Medulla oblongata (tissue), 1 donor: ENCODE measurements around the gene SF3B6.
A peak's percentile ranks its signal among the peaks of the same experiment; 100 is the strongest.
"Not testable (repeated sequence)": the region's sequence is repeated elsewhere in the genome, so short reads cannot be mapped to it uniquely, and the experiment has no call there.

ENCODE experiments used
- DNase-seq: peaks from one replicate; pipeline ENCODE4 v3.0.0-alpha.2; 2015; ENCODE audit errors: extremely low spot score

Gene SF3B6

DNA sequence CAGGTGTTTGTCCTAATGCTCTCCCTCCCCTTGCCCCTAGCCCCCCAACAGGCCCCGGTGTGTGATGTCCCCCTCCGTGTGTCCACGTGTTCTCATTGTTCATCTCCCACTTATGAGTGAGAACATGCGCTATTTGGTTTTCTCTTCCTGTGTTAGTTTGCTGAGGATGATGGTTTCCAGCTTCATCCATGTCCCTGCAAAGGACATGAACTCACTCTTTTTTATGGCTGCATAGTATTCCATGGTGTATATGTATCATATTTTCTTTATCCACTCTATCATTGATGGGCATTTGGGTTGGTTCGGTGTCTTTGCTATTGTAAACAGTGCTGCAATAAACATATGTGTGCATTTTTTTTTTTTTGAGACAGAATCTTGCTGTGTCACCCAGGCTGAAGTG, 17.1 kb upstream of the SF3B6 start:
- DNase-seq = not testable (repeated sequence)

DNA sequence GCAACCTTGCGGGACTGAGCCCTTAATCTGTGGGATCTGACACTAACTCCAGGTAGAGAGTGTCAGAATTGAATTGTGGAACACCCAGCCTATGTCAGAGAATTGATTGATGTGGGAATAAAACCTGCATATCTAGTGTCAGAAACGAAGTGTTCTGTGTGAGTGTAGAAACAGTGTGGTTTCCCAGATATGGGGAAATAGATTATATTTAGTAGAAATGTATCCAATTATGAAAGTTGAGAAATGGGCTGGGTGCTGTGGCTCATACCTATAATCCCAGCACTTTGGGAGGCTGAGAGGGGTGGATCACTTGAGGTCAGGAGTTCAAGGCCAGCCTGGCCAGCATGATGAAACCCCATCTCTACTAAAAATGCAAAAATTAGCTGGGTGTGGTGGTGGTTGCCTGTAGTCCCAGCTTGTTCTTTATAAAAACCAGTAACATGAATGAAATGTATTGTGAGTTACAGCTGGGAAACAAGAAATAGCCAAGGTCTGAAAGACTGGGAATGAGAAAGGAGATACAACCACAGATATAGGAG, 12.8 kb upstream of the SF3B6 start:
- DNase-seq = no peak

DNA sequence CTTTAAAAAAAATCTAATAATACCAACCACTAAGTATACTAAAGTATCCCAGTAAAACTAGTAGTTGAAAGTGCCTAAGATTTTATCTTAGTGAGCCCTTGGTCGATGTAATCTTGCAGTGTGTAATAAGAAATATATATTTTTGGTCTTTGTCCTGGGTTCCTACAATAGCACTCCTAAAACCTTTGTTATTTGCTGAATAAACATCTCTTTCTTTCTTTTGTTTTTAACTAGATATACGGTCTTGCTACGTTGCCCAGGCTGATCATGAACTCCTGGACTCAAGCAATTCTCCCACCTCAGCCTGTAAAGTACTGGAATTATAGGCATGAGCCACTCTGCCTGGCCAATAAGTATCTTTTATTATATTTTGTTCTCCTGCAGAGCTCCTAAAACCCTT, 10.9 kb upstream of the SF3B6 start:
- DNase-seq = no peak

DNA sequence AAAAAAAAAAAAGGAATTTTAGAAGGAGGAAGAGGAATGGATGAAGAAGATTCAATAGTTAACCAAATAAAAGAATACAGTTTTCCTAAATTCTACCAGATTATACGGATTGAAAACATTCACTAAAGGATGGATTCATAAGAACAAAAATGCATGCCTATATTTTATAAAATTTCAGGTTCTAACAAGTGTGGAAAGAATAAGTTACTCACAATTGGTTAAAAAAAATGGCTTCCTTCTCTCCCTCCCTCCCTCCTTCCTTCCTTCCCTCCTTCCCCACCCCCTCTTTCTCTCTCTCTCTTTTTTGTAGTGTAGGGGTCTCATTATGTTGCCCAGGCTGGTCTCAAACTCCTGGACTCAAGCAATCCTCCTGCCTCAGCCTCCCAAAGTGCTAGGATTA, 10.1 kb upstream of the SF3B6 start:
- no peak for DNase-seq

DNA sequence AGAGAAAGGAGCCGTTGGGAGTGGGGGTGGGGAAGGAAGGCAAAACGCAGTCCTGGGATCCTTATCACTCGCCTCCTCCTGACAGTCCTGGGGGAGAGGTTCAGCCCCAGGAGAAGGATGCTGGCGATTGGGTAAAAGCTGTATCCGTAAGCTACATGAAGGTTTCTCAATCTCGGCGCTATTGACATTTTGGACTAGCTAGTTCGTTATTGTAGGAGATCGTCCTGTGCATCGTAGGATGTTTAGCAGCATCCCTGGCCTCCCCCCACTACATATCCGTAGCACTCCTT, 9.0 kb upstream of the SF3B6 start:
- no peak for DNase-seq

DNA sequence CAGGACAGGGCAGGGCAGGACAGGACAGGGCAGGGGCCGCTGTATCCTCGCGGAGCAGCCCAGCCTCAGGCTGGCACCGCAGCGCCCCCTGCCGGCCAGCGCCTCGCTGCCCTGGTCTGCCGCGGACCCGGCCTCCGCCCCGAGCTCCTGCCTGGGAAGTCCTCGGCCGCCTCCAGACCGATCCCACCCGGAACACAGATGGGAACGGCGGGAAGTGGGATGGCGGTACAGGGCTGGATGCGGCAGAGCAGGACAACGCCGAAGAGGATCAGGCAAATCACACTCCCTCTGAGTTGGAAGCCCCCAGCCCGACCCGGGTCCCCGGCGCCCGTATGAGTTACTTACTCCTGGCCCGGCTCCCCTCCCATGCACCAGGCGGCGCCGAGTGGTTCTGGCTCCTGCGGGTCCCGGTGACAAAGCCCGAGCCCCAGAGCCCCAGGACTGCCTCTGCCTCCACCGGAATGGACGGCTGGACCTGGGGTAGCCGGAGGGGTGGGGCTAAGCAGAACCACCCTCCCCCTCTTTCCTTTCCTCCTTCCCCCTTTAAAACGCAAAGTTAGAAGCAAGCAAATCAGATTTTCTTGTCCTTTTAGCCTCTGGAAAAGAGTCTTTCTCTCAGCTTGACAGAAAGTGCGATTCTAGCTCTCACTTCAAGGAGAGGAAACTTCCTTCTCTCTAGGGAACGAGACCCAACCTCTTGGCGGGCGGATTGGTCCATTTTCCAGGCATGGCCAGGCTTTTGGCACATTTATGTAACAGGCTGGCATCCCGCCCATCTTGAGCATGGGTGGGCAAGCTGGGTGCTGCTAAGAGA, 8.5 kb upstream of the SF3B6 start, which contains the start of gene TP53I3:
Gene TP53I3, minus strand, starts transcription at position 449 of the 814 bp plus-strand sequence. CDS start 508 bp downstream, outside the sequence.
- peak; percentile 83 for DNase-seq

DNA sequence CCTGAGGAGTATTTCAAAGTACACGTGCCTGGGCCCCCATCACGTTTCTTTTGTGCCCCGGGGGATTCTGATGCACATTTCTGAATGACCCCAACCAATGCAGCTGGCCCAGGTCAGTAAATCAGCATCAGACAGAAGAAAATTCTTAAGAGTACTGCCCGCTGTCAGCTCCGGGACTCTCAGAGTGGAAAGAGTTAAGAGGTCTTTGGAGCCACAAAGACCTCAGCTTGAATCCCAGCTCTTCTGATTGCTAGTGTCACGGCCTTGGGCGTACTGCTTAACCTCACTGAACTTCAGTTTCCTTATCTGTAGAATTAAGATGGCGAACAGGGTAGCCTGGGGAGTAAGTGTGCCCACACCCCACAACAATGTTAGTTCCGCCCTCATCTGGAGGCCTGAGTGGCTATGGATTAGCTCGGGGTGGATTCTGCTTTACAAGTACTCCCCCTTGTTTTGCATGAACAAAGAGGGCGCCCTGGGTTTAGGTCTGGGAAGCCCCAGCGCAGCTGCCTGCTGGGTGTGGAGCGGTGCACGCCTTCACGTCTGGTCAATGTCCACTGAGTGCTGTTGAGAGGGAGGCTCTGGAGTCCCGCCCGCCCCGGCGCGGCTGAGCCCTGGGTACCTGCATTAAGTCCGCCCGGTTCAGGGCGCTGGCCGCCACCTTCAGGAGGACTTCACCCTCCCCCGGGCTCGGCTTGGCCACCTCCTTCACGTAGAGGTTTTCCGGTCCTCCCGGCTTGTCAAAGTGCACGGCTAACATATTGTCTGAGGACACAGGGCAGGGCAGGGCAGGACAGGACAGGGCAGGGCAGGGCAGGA, 7.7 kb upstream of the SF3B6 start:
- peak; percentile 52 for DNase-seq

DNA sequence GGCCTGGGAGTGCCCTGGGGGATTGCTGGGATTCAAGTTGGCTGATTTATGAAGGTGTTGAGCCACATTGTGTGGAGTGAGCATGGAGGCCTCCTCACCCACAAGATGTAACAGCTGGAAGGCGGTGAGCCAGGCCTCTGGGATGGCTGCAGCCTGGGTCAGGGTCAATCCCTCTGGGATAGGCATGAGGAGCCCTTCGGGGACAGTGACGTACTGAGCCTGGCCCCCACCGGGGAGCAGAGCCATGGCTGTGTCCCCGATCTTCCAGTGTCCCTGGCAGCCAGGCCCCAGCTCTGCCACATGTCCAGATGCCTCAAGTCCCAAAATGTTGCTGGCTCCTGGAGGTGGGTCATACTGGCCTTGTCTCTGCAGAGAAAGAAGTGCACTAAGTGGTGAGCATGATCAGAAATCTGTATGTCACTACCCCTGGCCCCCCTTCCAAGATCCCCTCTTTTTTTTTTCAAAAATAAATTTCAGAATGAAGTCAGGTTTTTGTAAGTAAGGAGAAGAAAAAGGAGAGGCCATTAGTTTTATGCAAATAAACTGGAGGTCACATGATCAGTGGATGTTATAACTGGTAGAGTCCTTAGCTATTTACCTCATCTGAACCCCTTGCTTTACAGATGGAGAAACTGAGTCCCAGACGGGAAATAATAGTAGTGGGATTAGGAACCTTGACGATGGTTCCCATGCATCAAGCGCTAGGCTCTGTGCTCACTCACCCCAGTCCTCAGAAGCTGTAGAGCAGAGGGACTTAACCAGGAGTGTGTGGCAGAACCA, 6.9 kb upstream of the SF3B6 start:
- DNase-seq = no peak

DNA sequence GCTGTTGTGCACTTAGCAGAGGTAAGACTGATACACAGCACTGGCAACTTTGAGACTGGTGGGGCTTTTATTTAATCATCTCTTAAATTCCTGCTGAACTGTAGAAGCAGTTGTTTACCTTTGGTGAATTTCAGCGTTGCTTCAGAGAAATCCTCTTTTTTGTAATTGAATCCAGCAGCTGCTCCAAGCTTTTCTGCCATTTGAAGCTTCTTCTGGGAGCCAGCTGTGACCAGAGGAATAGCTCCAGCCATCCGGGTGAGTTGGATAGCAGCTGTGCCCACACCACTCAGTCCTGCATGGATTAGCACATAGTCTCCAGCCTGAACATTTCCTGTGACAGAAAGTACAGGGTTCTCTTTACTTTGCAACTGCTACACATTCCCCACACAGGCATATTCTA, 4.6 kb upstream of the SF3B6 start:
- no peak for DNase-seq

DNA sequence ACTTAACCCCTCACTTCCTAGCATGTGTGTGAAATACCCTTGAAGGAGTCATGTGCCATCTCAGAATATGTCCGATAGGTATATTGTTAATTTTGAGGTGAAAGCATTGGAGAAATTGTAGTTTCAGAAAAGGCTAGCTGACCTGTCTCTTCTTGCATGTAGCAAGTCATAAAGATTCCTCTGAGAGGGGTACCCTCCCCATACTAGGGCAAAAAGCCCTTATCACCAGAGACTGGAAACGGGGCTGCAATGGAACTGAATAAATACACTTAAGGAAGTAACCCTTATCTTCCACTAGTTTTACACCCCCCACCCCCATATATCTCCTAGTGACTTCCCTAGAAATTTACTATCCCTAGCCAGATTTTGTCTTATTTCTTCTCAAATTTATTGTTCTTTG, 1.8 kb upstream of the SF3B6 start:
- no peak for DNase-seq

DNA sequence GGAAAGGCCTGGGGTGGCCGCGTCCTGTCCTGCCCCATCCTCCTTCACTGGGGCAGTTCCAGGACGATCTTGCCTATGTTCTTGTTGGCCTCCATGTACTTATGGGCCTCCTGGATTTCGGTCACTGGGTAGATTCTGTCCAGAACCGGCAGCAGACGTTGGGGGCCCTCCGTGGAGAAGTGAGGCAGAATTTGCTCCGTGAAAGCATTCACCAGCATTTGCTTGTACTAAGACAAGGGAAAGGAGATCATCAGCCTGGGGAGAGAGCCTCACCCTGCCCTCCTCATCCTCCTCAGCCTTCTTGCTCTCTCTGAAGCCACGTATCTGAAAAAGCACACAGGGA, 1.4 kb upstream of the SF3B6 start:
- DNase-seq = no peak

DNA sequence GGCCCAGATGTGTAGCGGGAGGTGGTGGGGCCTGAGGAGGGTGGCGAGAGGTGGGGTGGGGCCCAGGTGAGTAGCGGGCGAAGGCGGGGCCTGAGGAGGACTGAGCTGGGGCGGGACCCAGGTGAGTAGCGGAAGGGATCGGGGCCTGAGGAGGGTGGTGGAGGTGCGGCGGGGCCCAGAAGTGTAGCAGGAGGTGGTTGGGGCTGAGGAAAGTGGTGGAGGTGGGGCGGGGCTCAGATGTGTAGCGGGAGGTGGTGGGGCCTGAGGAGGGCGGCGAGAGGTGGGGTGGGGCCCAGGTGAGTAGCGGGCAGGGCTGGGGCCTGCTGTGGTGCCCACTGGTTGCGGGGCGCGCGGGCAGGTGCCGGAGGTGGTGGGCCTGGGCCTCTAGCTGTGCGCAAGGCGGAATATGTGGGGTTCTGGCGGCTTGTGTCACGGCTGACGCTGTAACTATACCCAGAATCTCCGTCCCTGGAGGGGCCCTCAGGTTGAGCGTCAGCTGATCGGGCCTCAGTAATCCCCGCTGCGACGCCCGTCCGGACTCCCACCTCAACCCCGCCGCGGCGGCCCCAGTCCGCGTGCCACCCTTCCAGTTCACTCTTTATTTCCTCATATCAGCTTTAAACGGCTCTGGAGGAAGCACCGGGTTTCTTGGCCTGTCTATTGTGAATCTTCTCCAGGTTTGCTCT, 866 bp upstream of the SF3B6 start:
- peak; percentile 36 for DNase-seq

DNA sequence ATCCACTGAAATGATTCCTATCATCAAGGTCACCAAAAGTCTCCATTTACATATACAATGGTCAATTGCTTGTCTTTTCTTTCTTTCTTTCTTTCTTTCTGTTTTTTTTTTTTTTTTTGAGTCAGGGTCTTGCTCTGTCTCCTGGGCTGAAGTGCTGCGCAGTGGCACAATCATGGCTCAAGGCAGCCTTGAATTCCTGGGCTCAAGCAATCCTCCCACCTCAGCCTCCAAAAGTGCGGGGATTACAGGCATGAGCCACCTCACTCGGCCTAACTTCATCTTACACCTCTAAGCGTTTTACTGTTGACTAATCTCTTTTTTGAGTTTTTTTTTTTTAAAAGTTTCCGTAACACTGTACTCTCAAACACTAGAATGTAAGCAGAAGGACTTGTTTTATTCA, 867 bp downstream of the SF3B6 start:
- no peak for DNase-seq

DNA sequence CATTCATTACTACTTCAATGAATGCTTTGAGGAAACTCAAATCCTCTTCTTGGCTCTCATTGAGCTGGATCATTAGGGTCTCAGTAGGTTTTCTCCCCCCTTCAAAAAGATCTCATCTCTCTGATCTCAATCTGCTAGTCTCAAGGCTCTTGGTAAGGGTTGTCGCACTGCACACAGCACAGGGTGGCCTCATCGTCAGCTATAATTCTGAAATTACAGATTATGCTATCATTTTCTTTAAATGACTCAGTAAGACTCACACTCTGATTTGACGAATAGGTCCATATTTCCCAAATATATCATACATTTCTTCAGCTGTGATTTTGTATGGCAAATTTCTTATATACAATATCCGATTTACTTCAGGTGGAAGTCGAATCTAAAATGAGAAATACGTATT, 2.3 kb downstream of the SF3B6 start:
- no peak for DNase-seq

DNA sequence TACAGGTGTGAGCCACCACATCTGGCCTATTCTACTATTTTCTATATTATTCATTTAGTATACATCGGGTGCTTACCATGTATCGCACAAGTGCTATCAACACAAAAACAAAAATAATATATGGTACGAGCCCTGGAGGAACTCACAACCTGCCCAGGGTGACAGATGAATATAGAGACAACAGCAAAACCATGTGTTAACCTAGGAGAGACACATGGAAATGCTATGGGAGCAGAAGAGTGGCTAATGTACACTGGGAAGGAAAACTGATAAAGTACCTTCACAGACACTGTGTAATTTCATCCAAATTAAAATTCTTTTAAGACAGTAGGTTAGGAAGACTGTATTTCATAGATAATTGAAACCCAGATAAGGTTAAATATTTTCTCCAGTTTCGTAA, 3.9 kb downstream of the SF3B6 start:
- DNase-seq = no peak

DNA sequence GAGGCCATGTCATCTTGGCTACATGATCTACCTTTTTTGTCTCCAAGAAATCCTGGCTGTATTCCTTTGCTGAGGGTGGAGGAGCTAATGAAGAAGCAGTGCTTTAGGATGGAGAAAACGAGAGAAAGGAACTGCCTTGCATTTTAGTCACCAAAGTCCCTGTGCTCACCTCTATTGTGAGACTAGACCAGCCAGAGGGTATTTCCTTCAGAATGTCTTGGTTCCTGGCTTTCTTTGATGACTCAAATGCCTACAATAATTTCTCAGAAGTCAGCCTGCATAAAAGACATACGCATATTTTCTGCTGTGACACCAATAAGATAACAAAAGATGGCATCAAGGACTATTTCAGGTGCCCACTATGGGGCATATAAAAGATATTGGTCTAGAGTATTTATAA, 10.8 kb downstream of the SF3B6 start:
- DNase-seq = no peak

DNA sequence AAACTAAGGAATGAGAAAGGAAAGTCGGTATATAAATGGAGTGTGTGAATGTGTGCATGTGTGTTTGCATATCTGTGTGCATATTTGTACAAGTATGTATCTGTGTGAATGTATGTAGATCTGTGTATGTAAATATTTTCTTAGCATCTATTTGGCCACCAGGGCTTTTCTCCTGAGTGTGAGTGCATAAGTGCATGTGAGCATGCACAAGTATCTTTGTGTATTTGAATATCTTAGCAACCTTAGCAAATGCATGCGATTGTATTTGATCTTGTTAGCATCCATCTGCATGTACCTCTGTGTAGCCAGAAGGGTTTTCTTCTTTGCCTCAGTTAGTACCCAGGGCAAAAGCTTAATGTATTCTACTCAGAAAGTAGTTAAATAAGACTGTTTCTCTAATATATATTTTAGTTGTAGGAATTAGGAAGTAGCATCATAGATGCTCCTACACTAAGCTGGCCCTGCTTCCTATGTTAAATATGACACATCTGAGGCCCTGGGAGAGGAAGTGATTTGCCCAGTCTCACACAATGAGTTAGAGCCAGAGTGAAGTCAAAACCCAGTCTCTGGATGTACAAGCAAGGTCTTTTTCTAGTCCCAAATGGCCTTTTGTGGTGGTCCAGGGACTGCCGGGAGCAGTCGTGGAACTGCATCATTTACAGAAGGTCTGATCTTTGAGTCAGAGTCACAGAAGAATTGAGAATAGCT, 17.4 kb downstream of the SF3B6 start:
- DNase-seq = no peak

DNA sequence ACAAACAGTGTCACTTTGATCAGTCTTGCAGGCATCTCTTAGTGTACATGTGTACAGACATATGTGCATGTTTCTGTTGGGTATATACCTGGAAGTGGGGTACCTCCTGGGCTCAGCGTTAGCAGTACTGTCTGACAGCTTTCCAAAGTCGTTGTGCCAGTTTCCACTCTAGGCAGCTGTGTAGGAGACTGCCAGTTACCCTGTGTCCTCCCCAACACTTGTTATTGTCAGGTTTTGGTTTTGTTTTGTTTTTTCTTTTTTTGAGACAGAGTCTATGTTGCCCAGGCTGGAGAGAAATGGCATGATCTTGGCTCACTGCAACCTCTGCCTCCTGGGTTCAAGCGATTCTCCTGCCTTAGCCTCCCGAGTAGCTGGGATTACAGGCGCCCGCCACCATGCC, 20.4 kb downstream of the SF3B6 start:
- DNase-seq = no peak

DNA sequence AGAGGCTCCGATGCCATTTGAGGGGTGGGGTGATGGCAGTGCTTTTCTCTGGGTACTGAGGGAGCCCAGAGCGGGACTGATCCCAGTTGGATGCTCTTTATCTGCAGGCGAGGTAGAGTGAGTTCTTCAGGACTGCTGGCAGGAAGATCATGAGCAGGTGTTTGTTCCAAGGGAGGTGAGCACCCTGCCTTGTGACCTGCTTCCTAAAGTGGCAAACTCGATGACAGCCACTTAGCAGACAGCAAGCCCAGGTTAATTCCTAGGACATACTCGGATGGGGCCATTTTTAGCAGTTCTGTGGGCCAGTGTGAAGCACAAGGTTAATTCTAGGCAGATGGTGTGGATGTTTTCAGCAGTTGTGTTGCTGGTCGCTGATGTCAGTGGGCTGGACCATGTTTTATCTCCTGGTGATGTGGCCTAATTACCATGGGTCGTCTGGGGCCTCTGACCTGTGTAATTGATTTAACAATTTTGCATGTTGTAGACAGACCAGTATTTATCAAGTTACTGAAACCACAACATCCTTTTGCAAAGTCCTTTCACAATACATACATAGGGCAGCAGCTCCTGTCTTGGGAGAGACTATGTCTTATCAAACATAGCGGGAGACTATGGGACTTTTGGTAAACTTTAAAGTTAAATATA, 21.6 kb downstream of the SF3B6 start:
- DNase-seq = no peak

DNA sequence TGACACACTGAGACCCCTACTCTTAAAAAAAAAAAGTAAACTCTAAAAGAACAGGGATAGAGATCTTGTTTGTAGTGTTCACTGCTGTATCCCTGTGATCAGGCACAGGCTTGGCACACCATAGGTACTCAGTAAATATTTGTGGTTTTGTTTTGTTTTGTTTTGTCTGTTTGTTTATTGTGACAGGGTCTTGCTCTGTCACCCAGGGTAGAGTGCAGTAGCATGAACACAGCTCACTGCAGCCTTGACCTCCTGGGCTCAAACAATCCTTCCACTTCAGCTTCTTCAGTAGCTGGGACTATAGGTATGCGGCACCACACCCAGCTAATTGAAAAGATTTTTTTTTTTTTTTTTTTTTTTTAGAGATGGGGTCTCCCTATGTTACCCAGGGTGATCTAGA, 23.2 kb downstream of the SF3B6 start:
- DNase-seq = no peak

DNA sequence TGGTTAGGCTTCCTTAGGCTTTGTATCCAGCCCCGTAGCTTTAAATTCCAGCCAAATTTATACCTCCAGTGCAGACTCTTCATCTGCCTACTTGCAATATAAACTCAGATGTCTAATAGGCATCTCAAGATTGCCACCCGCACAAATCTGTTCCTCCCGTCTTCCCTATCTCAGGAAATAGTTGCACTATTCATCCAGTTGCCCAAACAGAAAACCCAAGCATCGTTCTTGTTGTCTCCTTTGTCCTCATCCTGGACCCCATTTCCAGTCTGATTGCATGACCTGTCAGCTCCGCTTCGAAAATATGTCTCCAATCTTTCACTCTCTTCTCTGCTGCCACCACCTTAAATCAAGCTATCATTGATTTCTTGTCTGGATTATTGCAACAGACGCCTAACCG, 24.3 kb downstream of the SF3B6 start:
- DNase-seq = no peak
